Hematopoietic multipotent progenitor cell treated with erythropoietin and hydrocortisone succinate and interleukin-3 and kit ligand, for 17 days (in vitro differentiated cells): ENCODE results near the gene TACR1.
"Not testable (repeated sequence)": the region's sequence is repeated elsewhere in the genome, so short reads cannot be mapped to it uniquely, and the experiment has no call there.

Source experiments
- DNase-seq: peaks from one replicate; pipeline ENCODE4 v3.0.0-alpha.2; 2015; ENCODE audit warnings: low spot score

The TACR1 gene

GRCh38 chr2:75146221-75146605, 53.1 kb downstream of the TACR1 start:
- DNase-seq = not testable (repeated sequence)

- DNase-seq = no peak
These were observed 57.2 kb downstream of the TACR1 start for GRCh38 chr2:75142081-75142480.

GRCh38 chr2:75140288-75140687, 59.0 kb downstream of the TACR1 start:
- no peak for DNase-seq

- no peak for DNase-seq
These were observed 60.1 kb downstream of the TACR1 start for GRCh38 chr2:75139171-75139570.

GRCh38 chr2:75138528-75138927, 60.8 kb downstream of the TACR1 start:
- DNase-seq = no peak

GRCh38 chr2:75135776-75136400, 63.4 kb downstream of the TACR1 start:
- DNase-seq = no peak

DNA sequence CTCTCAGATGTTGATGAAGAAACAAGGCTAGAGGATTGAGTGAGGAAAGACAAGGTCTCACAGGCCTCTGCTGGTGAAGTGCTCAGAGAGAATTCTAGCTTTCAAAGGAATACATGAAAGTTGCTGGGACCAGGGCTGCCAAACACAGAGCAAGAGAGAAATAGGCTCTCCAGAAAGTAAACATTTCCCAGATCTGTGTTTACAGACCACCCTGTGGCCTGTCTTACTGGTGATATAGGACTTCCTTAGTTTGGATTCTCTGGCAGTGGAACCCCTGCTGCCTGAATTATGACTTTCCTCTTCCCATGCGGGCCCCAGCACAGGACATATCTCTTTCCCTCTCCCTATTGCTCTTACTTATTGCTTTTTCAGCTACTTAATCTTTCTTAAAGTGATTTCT, 64.5 kb downstream of the TACR1 start:
- DNase-seq = no peak

DNA sequence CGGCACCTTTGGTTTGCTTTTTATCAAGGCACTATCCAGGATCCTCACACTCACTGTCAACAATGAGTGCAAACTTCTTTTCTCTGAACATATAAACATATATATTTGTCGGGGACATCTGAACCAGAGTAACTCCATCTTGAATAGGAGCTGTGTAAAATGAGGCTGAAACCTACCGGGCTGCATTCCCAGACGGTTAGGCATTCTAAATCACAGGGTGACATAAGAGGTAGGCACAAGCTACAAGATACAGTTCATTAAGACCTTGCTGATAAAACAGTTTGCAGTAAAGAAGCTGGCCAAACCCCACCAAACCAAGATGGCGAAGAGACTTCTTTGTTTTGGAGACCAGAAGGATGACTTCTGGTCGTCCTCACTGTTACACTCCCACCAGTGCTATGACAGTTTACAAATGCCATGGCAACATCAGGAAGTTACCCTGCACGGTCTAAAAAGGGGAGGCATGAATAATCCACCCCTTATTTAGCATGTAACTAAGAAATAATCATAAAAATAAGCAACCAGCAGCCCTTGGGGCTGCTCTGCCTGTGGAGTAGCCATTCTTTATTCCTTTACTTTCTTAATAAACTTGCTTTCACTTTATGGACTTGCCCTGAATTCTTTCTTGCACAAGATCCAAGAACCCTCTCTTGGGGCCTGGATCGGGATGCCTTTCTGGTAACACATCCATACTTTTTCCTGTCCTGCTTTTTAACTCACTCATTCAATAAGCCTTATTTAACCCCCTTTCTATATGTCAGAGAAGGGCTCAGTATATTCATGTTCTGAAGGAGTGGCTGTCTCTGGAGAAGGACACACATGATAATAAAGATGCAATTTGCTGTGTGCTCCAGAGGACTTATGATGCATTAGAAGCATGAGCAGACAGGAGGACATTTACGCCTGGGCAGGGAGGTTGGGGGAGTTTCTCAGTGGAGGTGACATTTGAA, 65.4 kb downstream of the TACR1 start:
- no peak for DNase-seq

DNA sequence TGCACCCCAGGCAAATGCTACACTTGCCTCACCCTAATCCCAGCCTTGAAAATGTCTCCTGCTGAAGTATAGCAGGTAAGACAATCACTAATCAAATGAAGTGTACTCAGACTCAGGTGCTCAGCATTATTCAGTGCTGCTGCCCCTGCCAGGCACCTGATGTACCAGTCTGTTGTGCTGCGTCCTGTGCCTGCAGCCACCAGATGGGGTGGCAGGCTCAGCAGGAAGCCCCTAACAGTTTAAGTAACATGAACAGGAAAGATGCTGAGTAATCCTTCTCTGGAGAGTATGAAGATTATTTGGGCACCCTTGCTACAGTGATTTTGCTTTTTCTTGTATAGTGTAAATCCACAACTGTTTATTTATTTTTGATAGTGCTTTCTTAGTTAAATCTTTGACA, 69.1 kb downstream of the TACR1 start:
- no peak for DNase-seq

DNA sequence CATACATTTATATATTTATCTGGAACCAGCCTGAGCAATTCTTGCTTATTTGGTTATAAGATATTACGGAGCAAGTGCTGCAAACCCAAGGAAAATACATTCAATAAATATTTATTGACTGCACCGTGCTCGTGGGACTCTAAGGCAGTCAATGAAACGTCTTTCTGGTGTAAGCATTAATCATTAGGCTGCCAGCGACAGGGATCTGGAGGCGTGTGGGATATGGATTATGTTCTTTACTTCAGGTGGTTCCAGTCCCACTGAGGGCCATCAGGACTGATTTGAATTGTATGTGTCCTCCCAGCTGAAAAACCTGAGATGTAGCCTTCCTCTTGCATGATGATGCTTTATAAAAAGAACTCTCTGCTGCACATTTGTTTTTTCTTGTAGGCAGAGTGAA, 75.4 kb downstream of the TACR1 start:
- no peak for DNase-seq

DNA sequence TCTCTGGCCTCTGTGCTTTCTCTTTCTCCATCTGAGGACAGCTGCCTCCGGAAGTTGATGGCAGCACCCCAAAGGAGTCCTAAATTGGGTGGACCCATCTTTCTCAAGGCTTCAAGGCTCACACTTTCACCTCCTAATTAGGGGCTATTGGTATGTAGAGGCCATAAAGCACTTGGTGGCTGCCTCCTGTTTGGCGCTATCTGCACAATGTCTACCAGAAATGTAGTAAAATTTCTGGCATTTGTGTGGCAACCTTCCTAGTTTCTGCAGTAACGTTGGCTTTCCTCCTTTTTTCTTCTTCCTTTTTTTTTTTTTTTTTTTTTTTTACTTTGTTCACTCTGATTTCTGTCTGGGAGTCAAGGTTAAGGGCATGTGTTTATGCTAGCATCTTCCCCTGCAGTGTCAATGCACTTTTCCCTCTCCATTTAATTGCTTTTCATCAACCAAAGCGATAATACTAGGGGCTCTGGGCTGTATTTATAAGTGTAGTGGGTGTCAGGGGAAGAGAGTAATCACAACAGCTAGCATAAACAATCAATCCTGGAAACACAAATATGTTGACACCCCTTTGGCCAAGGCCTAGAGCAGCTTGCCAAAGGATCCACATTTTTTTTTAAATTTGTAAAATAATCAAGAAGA, 86.0 kb downstream of the TACR1 start:
- no peak for DNase-seq

DNA sequence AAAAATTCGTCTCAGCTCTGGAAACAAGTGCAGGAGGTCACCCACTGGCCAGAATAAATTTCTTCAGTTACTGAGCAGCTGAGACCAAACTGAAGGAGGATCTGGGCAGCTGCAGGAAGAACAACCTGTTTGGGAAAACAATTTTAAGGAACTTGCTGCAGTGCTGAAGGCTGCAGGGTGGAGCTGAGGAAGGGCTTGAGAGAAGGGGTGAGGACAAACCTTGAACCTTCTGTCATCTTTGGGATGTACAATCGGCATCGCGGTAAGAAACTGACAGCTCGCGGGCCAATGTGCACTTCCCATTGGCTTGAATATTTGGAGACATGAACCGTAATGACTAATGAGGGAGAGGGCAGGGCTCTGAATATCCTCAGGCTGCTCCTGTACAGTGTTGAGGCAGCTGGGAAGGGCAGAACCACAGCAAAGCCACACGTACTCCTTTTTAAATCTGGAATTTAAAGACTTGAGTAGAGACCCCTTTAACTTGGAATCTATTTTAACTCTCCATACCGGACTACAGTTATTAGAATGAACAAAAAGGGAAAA, 90.3 kb downstream of the TACR1 start:
- DNase-seq = no peak

DNA sequence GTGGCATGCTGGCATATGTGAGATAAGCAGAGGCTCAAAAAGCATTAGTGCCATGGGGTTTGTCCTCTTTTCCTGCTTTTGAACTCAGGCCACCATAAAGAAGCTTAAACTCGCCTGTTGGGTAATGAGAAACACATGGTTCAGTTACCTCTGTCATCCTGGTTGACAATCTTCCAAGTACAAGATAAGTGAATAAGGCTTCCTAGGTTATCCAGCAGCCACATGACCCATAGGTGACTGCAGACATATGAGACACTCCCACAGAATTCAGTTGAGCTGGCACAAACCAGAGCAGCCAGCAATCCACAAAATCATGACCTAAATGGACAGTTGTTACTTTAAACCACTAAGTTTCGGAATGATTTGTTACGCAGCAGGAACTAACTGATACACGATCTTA, 97.3 kb downstream of the TACR1 start:
- no peak for DNase-seq

DNA sequence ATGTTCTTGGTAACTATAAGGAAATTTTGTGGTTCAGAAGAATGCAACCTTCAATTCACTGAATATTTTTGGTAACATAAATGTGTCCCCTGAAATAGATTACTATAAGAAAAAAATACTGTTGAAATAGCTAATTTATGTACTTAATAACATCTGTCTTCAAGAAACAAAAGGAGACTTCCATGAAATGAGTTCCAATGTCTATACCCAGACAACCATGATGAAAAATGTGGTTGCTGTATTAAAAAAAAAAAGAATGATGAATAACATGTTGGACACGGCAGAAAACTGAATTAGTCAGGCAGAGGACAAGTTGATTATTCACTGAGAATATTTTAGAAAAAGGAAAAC, 98.5 kb downstream of the TACR1 start:
- DNase-seq = no peak

DNA sequence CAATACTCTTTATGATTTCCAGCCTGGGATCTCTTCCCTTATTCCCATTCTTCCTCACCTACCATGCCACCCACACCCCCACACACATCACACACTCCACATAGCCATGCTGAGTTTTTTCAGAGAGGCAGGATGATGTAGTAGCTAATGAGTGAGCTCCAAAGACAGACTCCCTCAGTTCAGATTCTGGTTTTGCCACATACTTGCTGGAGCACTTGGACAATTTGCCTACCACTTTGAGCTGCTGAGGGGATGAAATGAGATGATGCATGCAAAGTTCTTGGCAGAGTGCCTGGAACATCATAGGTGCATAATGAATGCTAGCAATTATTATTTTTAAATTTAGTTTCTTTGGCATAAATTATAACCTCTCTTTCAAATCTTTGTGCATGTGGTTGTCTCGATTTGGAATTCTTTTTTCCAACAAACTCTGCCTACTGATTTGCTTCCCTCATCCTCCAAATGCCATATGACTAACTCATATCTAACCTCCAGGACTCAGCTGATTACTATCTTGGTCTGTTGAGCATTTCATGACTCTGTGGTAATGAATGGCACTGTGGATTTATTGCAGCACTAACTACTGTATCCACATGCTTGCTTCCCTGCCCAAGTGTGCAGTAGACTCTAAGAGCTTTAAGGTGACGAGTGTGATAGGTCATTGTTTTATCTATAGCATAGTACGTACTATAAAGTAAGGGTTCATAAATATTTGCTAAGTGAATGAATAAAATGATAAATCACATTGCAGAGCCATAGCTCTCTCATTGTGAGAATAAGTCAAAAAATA, 99.1 kb downstream of the TACR1 start:
- no peak for DNase-seq

DNA sequence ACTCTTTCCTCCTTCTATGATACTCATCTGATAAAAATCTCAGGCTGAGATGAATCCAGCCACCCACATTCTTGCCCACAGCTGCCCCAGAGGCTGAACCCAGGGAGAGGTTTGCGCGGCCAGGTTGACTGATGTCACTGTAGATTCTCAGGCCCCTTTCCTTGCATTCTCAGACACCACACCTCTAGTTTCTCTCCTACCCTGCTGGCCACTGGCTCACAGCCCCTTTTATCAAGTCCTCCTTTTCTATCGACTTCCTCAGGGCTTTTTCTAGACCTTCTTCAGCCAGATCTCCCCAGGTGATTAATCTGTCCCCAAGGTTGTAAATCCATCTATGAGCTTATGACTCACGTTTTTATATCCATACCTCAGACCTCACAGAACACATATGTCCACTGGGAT, 99.8 kb downstream of the TACR1 start:
- DNase-seq = no peak

GRCh38 chr2:75098856-75099255, 100.5 kb downstream of the TACR1 start:
- no peak for DNase-seq

GRCh38 chr2:75097831-75098230, 101.5 kb downstream of the TACR1 start:
- no peak for DNase-seq

GRCh38 chr2:75094405-75094804, 104.9 kb downstream of the TACR1 start:
- no peak for DNase-seq

DNA sequence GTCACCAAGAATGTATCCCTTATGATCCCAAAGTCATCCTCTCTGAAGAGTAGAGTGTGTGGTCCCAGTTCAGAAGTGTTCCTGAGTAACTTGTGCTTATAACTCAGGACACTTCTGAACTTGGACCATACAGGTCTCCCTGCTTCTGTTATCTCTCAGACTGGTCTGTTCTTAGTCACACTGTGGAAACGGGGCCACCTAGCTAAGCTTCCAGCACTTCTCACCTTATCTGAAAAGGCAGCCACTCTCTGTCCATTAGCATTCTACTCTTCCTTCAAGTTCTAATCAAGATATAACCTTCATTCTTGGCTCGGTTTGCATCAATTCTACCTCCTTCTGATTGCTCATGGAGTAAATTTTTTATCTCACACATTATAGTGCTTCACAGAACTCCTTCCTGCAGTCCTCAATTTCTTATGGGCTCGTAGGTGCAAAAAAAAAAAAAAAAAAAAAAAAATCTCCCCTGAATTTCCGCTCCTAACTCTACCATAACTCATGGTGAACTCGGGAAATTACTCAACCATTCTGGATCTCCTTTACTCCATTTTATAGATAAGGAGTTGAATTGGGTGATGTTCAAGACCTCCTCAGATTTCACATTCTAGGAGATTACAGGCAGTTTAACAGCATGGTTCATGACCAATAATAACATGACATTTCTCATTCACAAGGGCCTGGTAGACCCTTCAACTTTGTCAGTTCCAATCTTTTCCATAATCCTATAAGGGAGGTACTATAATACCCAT, 108.4 kb downstream of the TACR1 start:
- DNase-seq = no peak

- no peak for DNase-seq
These were observed 109.8 kb downstream of the TACR1 start for GRCh38 chr2:75089471-75089870.
